HCT116 (cell line): ENCODE measurements around the gene C1orf50.

Experiments
- EZH2phosphoT487 ChIP-seq: fragments of 200-600 bp; IDR thresholded peaks from 2 replicates; pipeline ENCODE4 v1.6.1; 2018; ENCODE audit warnings: antibody characterized with exemption, borderline replicate concordance
- POLR2A ChIP-seq: IDR thresholded peaks from 2 replicates; pipeline ENCODE4 v1.7.0; 2011; ENCODE audit warnings: borderline replicate concordance; ENCODE audit not compliant: insufficient read depth, insufficient read length; ENCODE audit errors: extremely low read depth

- TF ChIP-seq POLR2A, result no peak
- TF ChIP-seq EZH2phosphoT487, result no peak
Measured at GRCh38 chr1:42723511-42723910, 43.5 kb upstream of the C1orf50 start.
